Measurements from ENCODE around the gene ANXA10. TPM values are rescaled to one million over a fixed set of nuclear protein-coding genes. Genes with fewer than 3 reads are reported as not detected.
"Not testable (repeated sequence)": the region's sequence is repeated elsewhere in the genome, so short reads cannot be mapped to it uniquely, and the experiment has no call there.

The ANXA10 gene
- total RNA-seq, 1 experiment from 2014 or later, result 0.47 TPM

DNA sequence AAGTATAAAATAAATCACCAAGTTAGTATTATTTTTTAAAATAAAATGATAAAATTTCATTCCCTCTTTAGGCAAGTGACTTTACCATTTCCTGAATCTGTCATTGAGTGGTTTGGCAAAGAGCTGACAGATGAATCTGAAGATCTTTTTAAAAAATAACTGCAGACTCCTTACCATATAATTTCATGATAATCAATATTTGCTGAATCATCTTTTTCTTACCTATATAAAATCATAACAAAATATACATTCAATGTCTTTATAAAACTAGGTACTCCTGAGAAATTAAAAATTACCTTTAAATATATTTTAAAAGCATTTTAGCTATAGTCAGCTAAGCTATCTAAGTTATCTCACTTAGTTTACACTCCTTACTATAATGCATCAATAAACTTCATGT lies 17.2 kb downstream of the ANXA10 start:
- Histone ChIP-seq H3K4me1 (ENCODE audit: insufficient read depth, low read length) (no peaks in the 10 kb centered on the region), H4K20me1 (ENCODE audit: low read length) (no peaks in the 10 kb centered on the region), H3K79me2 (ENCODE audit: low read length) (no peaks in the 10 kb centered on the region), H3K4me3 (ENCODE audit: low read length) (no peak overlapping the region), H3F3A (ENCODE audit: low read length, unreplicated experiment) (no peaks in the 10 kb centered on the region), H3K27ac (ENCODE audit: low read length) (no peak overlapping the region), H3K4me2 (ENCODE audit: low read length) (no peak overlapping the region), H3K27me3 (ENCODE audit: low read length) (no peaks in the 10 kb centered on the region), H2AFZ (ENCODE audit: low read length) (no peak overlapping the region), H3K9ac (ENCODE audit: low read length) (no peak overlapping the region), H3K9me2 (replicated peaks; ENCODE audit: low read length) (no peaks in the 10 kb centered on the region), H3K36me3 (ENCODE audit: low read depth, low read length) (no peaks in the 10 kb centered on the region), H3K9me3 (ENCODE audit: low read length) (no peaks in the 10 kb centered on the region)
- TF ChIP-seq EZH2phosphoT487 (IDR thresholded peaks at IDR 0.05; ENCODE audit: borderline replicate concordance, low read length) (no peak), EZH2 (IDR thresholded peaks at IDR 0.05; ENCODE audit: low read length, unreplicated experiment) (no peak), CTCF (conservative IDR thresholded peaks at IDR 0.05; ENCODE audit: low read depth, low read length) (no peak)
- ATAC-seq (no peak), DNase-seq (no peak)
- BruUV-seq (replicated peaks), result no TSS peak
- POLR2A ChIA-PET (ENCODE audit: unreplicated experiment), result no interaction called here
- CTCF ChIA-PET, result no interaction called here
- intact Hi-C loops (cut with micrococcal nuclease), result no loop called here

GRCh38 chr4:168113059-168113458 lies 20.7 kb downstream of the ANXA10 start:
- CTCF ChIA-PET; DNase-seq; H3K27me3 ChIP-seq (ENCODE audit: low read length); H3K4me2 ChIP-seq (ENCODE audit: low read length); H3K27ac ChIP-seq (ENCODE audit: low read length); H3F3A ChIP-seq (ENCODE audit: low read length, unreplicated experiment); H3K79me2 ChIP-seq (ENCODE audit: low read length); H3K9me2 ChIP-seq (replicated peaks; ENCODE audit: low read length); BruUV-seq (replicated peaks); H3K9me3 ChIP-seq (ENCODE audit: low read length); intact Hi-C loops (cut with micrococcal nuclease); H4K20me1 ChIP-seq (ENCODE audit: low read length); H3K9ac ChIP-seq (ENCODE audit: low read length); H3K36me3 ChIP-seq (ENCODE audit: low read depth, low read length); POLR2A ChIA-PET (ENCODE audit: unreplicated experiment); H2AFZ ChIP-seq (ENCODE audit: low read length); H3K4me3 ChIP-seq (ENCODE audit: low read length); H3K4me1 ChIP-seq (ENCODE audit: insufficient read depth, low read length); ATAC-seq: not testable (repeated sequence)

GRCh38 chr4:168118116-168118655 lies 25.8 kb downstream of the ANXA10 start:
- intact Hi-C loops (cut with micrococcal nuclease), result no loop called here
- no peak for TF ChIP-seq EZH2phosphoT487 (IDR thresholded peaks at IDR 0.05; ENCODE audit: borderline replicate concordance, low read length)
- TF ChIP-seq EZH2 (IDR thresholded peaks at IDR 0.05; ENCODE audit: low read length, unreplicated experiment), result no peak
- TF ChIP-seq CTCF (conservative IDR thresholded peaks at IDR 0.05; ENCODE audit: low read depth, low read length), result no peak
- H3K4me2 ChIP-seq (ENCODE audit: low read length), result no peak overlapping the region
- peaks cover 3% of the 10 kb centered on the region; the same call in 1 of the 2 replicates for H3K4me1 ChIP-seq (ENCODE audit: insufficient read depth, low read length)
- no peak overlapping the region for H2AFZ ChIP-seq (ENCODE audit: low read length)
- H3F3A ChIP-seq (ENCODE audit: low read length, unreplicated experiment), result no peaks in the 10 kb centered on the region
- H3K9ac ChIP-seq (ENCODE audit: low read length), result no peak overlapping the region
- ChIA-PET CTCF (interaction anchor here (0.7 kb wide), 1 partner anchor 27 kb away, joined by 3 read pairs; no protein-coding TSS in a partner anchor), POLR2A (ENCODE audit: unreplicated experiment) (interaction anchor here (0.7 kb wide), 1 partner anchor 10 kb away, joined by 3 read pairs; no protein-coding TSS in a partner anchor)
- H3K4me3 ChIP-seq (ENCODE audit: low read length), result no peak overlapping the region
- H3K27ac ChIP-seq (ENCODE audit: low read length), result no peak overlapping the region
- ATAC-seq (no peak), DNase-seq (no peak)
- no peaks in the 10 kb centered on the region for H3K79me2 ChIP-seq (ENCODE audit: low read length)
- no peaks in the 10 kb centered on the region for H4K20me1 ChIP-seq (ENCODE audit: low read length)
- H3K36me3 ChIP-seq (ENCODE audit: low read depth, low read length), result no peaks in the 10 kb centered on the region
- no peaks in the 10 kb centered on the region for H3K27me3 ChIP-seq (ENCODE audit: low read length)
- no TSS peak for BruUV-seq (replicated peaks)
- H3K9me3 ChIP-seq (ENCODE audit: low read length), result no peaks in the 10 kb centered on the region
- no peaks in the 10 kb centered on the region for H3K9me2 ChIP-seq (replicated peaks; ENCODE audit: low read length)

Measured in PC-3 (cell line).